AG09309 (cell line): ENCODE data around the gene PAFAH1B2.
A peak's percentile ranks its signal among the peaks of the same experiment; 100 is the strongest.

ENCODE experiments used
- DNase-seq: peaks from one replicate; pipeline ENCODE4 v3.0.0-alpha.2; 2010; ENCODE audit warnings: low read depth
- H3K4me3 ChIP-seq: 2 replicates; pipeline ENCODE4 v1.5.1; 2011; ENCODE audit warnings: mild to moderate bottlenecking, low read depth, low read length, moderate library complexity; ENCODE audit not compliant: control insufficient read depth
- TF ChIP-seq, protein P1 (sequence below): IDR thresholded peaks from 2 replicates; pipeline ENCODE4 v1.5.1; 2011; ENCODE audit warnings: mild to moderate bottlenecking, low read depth, low read length, inconsistent platforms; ENCODE audit not compliant: insufficient read depth, control insufficient read depth; ENCODE audit errors: missing control alignments

Gene PAFAH1B2

GRCh38 chr11:117210620-117211019 is 66.5 kb downstream of the PAFAH1B2 start:
- H3K4me3 ChIP-seq, result no peak overlapping the region
- DNase-seq, result no peak
- TF ChIP-seq, protein P1, sequence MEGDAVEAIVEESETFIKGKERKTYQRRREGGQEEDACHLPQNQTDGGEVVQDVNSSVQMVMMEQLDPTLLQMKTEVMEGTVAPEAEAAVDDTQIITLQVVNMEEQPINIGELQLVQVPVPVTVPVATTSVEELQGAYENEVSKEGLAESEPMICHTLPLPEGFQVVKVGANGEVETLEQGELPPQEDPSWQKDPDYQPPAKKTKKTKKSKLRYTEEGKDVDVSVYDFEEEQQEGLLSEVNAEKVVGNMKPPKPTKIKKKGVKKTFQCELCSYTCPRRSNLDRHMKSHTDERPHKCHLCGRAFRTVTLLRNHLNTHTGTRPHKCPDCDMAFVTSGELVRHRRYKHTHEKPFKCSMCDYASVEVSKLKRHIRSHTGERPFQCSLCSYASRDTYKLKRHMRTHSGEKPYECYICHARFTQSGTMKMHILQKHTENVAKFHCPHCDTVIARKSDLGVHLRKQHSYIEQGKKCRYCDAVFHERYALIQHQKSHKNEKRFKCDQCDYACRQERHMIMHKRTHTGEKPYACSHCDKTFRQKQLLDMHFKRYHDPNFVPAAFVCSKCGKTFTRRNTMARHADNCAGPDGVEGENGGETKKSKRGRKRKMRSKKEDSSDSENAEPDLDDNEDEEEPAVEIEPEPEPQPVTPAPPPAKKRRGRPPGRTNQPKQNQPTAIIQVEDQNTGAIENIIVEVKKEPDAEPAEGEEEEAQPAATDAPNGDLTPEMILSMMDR, result no peak

DNA sequence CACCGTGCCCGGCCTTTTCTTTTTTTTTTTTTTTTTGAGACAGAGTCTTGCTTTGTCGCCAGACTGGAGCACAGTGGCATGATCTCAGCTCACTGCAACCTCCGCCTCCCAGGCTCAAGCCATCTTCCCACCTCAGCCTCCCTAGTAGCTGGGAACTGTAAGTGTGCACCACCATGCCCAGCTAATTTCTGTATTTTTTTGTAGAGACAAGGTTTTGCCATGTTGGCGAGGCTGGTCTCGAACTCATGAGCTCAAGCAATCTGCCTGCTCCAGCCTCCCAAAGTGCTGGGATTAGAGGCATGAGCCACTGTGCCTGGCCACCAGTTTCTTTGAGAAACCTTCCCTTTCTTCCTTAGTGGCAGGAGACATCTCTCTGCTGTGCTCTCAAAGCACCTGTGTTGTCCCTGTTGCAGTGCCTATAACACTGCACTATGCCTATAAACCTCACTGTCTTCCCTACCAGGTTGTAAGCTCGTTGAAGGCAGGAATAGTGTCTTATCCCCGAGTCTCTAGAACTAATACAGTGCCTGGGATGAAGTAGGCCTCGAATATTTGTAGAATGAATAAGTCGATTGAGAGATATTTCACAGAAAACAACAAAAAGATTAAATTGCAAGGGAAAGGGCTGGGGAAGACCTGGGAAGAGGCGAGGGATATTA is 68.7 kb downstream of the PAFAH1B2 start:
- no peak for DNase-seq
- TF ChIP-seq, protein P1, result no peak
- no peak overlapping the region for H3K4me3 ChIP-seq

- no peak for DNase-seq
- TF ChIP-seq, protein P1, result no peak
- H3K4me3 ChIP-seq, result no peak overlapping the region
These were observed 70.5 kb downstream of the PAFAH1B2 start for GRCh38 chr11:117214404-117215110.

- no peak overlapping the region for H3K4me3 ChIP-seq
- TF ChIP-seq, protein P1, result no peak
- peak; percentile 58 for DNase-seq
These were observed 73.3 kb downstream of the PAFAH1B2 start for GRCh38 chr11:117217141-117218084.

DNA sequence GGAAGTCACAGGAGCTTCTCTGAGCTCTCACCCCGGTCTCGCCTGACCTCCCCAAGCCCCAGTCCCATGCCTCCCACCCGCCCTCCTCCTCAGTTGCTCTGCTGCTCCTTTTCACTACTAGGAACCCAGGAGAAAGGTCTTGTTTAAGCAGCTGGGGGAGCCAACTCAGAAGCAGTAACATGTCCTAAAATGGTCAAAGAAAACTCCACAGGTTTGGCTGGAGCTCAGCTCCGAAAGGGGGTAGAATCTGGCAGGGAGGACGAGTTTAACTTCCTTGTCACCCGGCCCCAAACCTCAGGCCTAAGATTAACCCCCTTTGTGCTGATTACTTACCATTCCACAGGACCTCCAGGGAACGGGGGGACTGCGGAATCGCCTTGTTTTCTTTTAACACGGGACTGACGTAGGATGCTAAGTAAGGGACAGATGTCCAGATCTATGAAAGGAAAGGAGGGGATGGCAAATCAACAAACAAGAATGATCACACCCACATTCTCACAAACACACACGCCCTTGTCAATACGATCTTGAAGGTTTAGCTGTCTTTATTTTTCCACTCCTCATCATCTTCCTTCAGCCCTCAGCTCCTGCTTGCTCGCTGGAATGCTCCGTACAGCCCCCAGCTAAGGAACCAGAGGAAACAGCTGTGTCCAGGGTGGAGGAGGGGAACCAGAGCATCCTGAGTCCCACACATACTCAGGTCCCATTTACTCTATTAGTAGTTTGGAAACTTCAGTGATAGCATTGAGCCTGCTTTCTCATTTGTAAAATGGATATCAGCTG is 74.2 kb downstream of the PAFAH1B2 start:
- TF ChIP-seq, protein P1, result no peak
- no peak overlapping the region for H3K4me3 ChIP-seq
- no peak for DNase-seq

- TF ChIP-seq, protein P1, result no peak
- no peak for DNase-seq
- H3K4me3 ChIP-seq, result no peak overlapping the region
These were observed 74.9 kb downstream of the PAFAH1B2 start for GRCh38 chr11:117219001-117219400.
